Heart right ventricle (tissue), 16 donors: ENCODE results near the gene TENM4. TPM values are rescaled to one million over a fixed set of nuclear protein-coding genes. Genes with fewer than 3 reads are reported as not detected.

ENCODE experiments used
- ATAC-seq, 8 donors: fragments of 200-7000 bp; cut with Tn5 transposase; one replicate each; pipeline ENCODE4 v1.9.1; 2020; ENCODE audit warnings: mild to moderate bottlenecking in 8 of 8, moderate library complexity in 8 of 8, moderate number of reproducible peaks in 1 of 8
- DNase-seq, 2 donors: peaks; one replicate each; pipeline ENCODE4 v3.0.0-alpha.2; 2020
- H3K27ac ChIP-seq, 10 donors: fragments of 200-600 bp; sonication (generic) in 2 of 10; one replicate each; pipeline versions ENCODE4 v1.5.0 to v1.8.0; 2020 to 2022; ENCODE audit warnings: mild to moderate bottlenecking in 3 of 10
- H3K27me3 ChIP-seq, 7 donors: fragments of 200-600 bp; one replicate each; pipeline ENCODE4 v1.8.0; 2021 to 2022; ENCODE audit warnings: mild to moderate bottlenecking in 2 of 7
- H3K36me3 ChIP-seq, 9 donors: fragments of 200-600 bp; sonication (generic) in 1 of 9; one replicate each; pipeline versions ENCODE4 v1.5.0 to v1.8.0; 2020 to 2022; ENCODE audit warnings: mild to moderate bottlenecking in 2 of 9
- H3K4me1 ChIP-seq, 9 donors: fragments of 200-600 bp; sonication (generic) in 1 of 9; one replicate each; pipeline versions ENCODE4 v1.5.0 to v1.8.0; 2020 to 2022; ENCODE audit warnings: mild to moderate bottlenecking in 4 of 9
- H3K4me3 ChIP-seq, 10 donors: fragments of 200-600 bp; sonication (generic) in 2 of 10; one replicate each; pipeline versions ENCODE4 v1.5.0 to v1.8.0; 2020 to 2022; ENCODE audit warnings: mild to moderate bottlenecking in 7 of 10, moderate library complexity in 2 of 10
- H3K9me3 ChIP-seq, 11 donors: fragments of 200-600 bp in 10 of 11; sonication (generic) in 2 of 11; one replicate each; pipeline versions ENCODE4 v1.5.0 to v1.8.0; 2013 to 2022; ENCODE audit warnings: mild to moderate bottlenecking in 2 of 11, control low read depth in 1 of 11, moderate library complexity in 1 of 11
- CTCF ChIP-seq, 9 donors: fragments of 200-600 bp; sonication (generic) in 2 of 9; IDR thresholded peaks; one replicate each; pipeline versions ENCODE4 v1.5.0 to v1.8.0; 2021 to 2022; ENCODE audit warnings: antibody characterized with exemption in 9 of 9, mild to moderate bottlenecking in 5 of 9, moderate library complexity in 1 of 9
- WGBS, 2 donors: extraction: QIAGEN DNeasy Blood & Tissue Kit; methylation state at CpG; one replicate each; pipeline ENCODE4 v1.1.7; 2013; ENCODE audit warnings: inconsistent platforms in 1 of 2; 5-methylcytosine and 5-hydroxymethylcytosine counted together
- intact Hi-C, 10 donors: fragments of 100-400 bp; cut with DNase I; formaldehyde crosslinking; loops; one replicate each; pipeline versions ENCODE4 v1.11.1 to v1.14.2; 2022
- polyA plus RNA-seq, 2 donors: library from polyadenylated mRNA; stranded (reverse); fragments of 200-250 nt; gene quantifications; one replicate each; pipeline ENCODE4 v1.2.3, GENCODE V29; 2013
- total RNA-seq, 10 donors: library from RNA; stranded (reverse); fragmentation: NEBNext Ultra II Directional in 3 of 10; extraction: Animal tissue kit (Norgen Biotek cat#: 25700) in 3 of 10; gene quantifications; one replicate each; pipeline versions ENCODE4 v1.2.1 to v1.2.4, GENCODE V29; 2021 to 2023
- donor health status: Arrhythmogenic right ventricular cardiomyopathy.
- donor health status: ischemic (EF 13 %, LVEDD 7.1; RV severe dilation, severe dysfunction).
- donor health status: healthy with polysubstance abuse.
- donor health status: DM: no; HTN: yes; CAD: no.
- donor health status: DM: no; HTN: no; CAD: no.
- donor health status: ischemic (EF 25% LVEDD 6.9; RV normal size, moderate dysfunction).
- donor health status: ischemic (EF 25% LVEDD 5.7; RV mildly dilated, moderate dysfunction).
- donor health status: healthy.
- donor health status: DM: yes; HTN: yes; CAD: no.
- donor health status: Ischemic cardiomyopathy.
- donor health status: ischemic (EF 35%, LVEDD 5.7; RV mildly dilated, moderate dysfunction).
- donor health status: nonischemic (EF 11% LVEDD 7.7; RV severe dilation, severe dysfunction).
- donor health status: DM: yes; HTN: yes; CAD: no.
- donor health status: PGD.
- donor health status: ischemic (EF 29% LVEDD 5.4; RV normal size, mild dysfunction).
- donor health status: nonischemic (EF 23%, LVEDD 6.1; RV moderate dilation, normal function).

TENM4 gene
- total and polyA plus RNA-seq, 12 donors = 0.10 to 3.6 (median 0.91) TPM

- WGBS, 2 donors = 87 to 91% methylated on average over 2 of the region's 2 CpGs
- Histone ChIP-seq H3K4me3 (no peak overlapping the region), H3K36me3 (no peaks in the 10 kb centered on the region), H3K27ac (no peak overlapping the region), H3K4me1 (no peaks in the 10 kb centered on the region), H3K9me3 (no peaks in the 10 kb centered on the region), H3K27me3 (no peaks in the 10 kb centered on the region)
- TF ChIP-seq CTCF (IDR thresholded peaks at IDR 0.05) = no peak
- intact Hi-C loops = no loop called here
- no peak for DNase-seq
- no peak for ATAC-seq
Measured at GRCh38 chr11:79165908-79166307, 274.9 kb downstream of the TENM4 start.

- no peak for ATAC-seq
- no peaks in the 10 kb centered on the region for H3K9me3 ChIP-seq
- peak in 4 of 9 donors; percentile 25 to 34 (median 26) for TF ChIP-seq CTCF (IDR thresholded peaks at IDR 0.05)
- no peak overlapping the region for H3K27ac ChIP-seq
- no peaks in the 10 kb centered on the region for H3K27me3 ChIP-seq
- no peak for DNase-seq
- no peaks in the 10 kb centered on the region for H3K36me3 ChIP-seq
- 71 to 81% methylated on average over 5 of the region's 5 CpGs for WGBS, 2 donors
- intact Hi-C loops = no loop called here
- no peak overlapping the region for H3K4me3 ChIP-seq
- H3K4me1 ChIP-seq = no peaks in the 10 kb centered on the region
Measured at GRCh38 chr11:79160791-79161403, 279.9 kb downstream of the TENM4 start.

GRCh38 chr11:79159657-79160450 lies 281.0 kb downstream of the TENM4 start:
- no peaks in the 10 kb centered on the region for H3K27me3 ChIP-seq
- TF ChIP-seq CTCF (IDR thresholded peaks at IDR 0.05) = peak in 1 of 9 donors; percentile 13
- H3K36me3 ChIP-seq = no peaks in the 10 kb centered on the region
- WGBS, 2 donors = 88 to 89% methylated on average over 6 of the region's 6 CpGs
- H3K9me3 ChIP-seq = no peaks in the 10 kb centered on the region
- intact Hi-C loops = loop anchor here in 1 of 10 donors (10.0 kb wide), 1 partner anchor 55 kb away; no protein-coding TSS in a partner anchor
- no peak overlapping the region for H3K4me3 ChIP-seq
- no peaks in the 10 kb centered on the region for H3K4me1 ChIP-seq
- DNase-seq (no peak), ATAC-seq (no peak)
- H3K27ac ChIP-seq = no peak overlapping the region

- Histone ChIP-seq H3K27me3 (no peaks in the 10 kb centered on the region), H3K27ac (no peak overlapping the region), H3K4me3 (no peak overlapping the region), H3K36me3 (no peaks in the 10 kb centered on the region), H3K4me1 (no peaks in the 10 kb centered on the region), H3K9me3 (no peaks in the 10 kb centered on the region)
- 61 to 83% methylated on average over 4 of the region's 4 CpGs for whole genome bisulfite sequencing, 2 donors
- no peak for TF ChIP-seq CTCF (IDR thresholded peaks at IDR 0.05)
- intact Hi-C loops = loop anchor here in 1 of 10 donors (10.0 kb wide), 1 partner anchor 57 kb away; no protein-coding TSS in a partner anchor
- ATAC-seq (no peak), DNase-seq (no peak)
Measured at GRCh38 chr11:79157738-79158137, 283.1 kb downstream of the TENM4 start.
